OCI-LY1 (cell line): Measurements from ENCODE around the gene ARL16.

Experiments
- H2AFZ ChIP-seq: fragments of 200-600 bp; sonication (generic), shearing (Covaris generic); 2 replicates; pipeline ENCODE4 v1.6.0; 2014; ENCODE audit warnings: antibody characterized with exemption, mild to moderate bottlenecking, low read length
- H3F3A ChIP-seq: fragments of 200-600 bp; sonication (generic), shearing (Covaris generic); 2 replicates; pipeline ENCODE4 v1.6.0; 2014; ENCODE audit warnings: mild to moderate bottlenecking, antibody characterized with exemption, low read length, moderate library complexity; ENCODE audit not compliant: insufficient read depth
- H3K27ac ChIP-seq: fragments of 200-600 bp; sonication (generic); 2 replicates; pipeline ENCODE4 v1.5.1; 2014; ENCODE audit warnings: low read length, mixed run types, mild to moderate bottlenecking, low read depth; ENCODE audit not compliant: poor library complexity, severe bottlenecking
- H3K27me3 ChIP-seq: fragments of 200-600 bp; sonication (generic); 2 replicates; pipeline ENCODE4 v1.6.0; 2014; ENCODE audit warnings: antibody characterized with exemption, mild to moderate bottlenecking, low read length, moderate library complexity; ENCODE audit not compliant: insufficient read depth
- H3K36me3 ChIP-seq: fragments of 200-600 bp; sonication (generic); 2 replicates; pipeline ENCODE4 v1.6.1; 2014; ENCODE audit warnings: mild to moderate bottlenecking, antibody characterized with exemption, low read length, moderate library complexity, mixed read lengths; ENCODE audit not compliant: insufficient read depth
- H3K4me1 ChIP-seq: fragments of 200-600 bp; sonication (generic); 2 replicates; pipeline ENCODE4 v1.5.1; 2014; ENCODE audit warnings: mild to moderate bottlenecking, low read length, moderate library complexity; ENCODE audit not compliant: insufficient read depth, severe bottlenecking
- H3K4me2 ChIP-seq: fragments of 200-600 bp; sonication (generic), shearing (Covaris generic); 2 replicates; pipeline ENCODE4 v1.6.1; 2014; ENCODE audit warnings: low read length
- H3K4me3 ChIP-seq: fragments of 200-600 bp; sonication (generic); 2 replicates; pipeline ENCODE4 v1.5.1; 2014; ENCODE audit warnings: low read length, low read depth, mild to moderate bottlenecking, mixed read lengths; ENCODE audit not compliant: poor library complexity, severe bottlenecking
- H3K79me2 ChIP-seq: fragments of 200-600 bp; shearing (Covaris generic); 2 replicates; pipeline ENCODE4 v1.6.1; 2016; ENCODE audit warnings: mixed run types, low read length, mixed read lengths; ENCODE audit not compliant: insufficient read depth
- H3K9ac ChIP-seq: fragments of 200-600 bp; sonication (generic), shearing (Covaris generic); 2 replicates; pipeline ENCODE4 v1.6.1; 2014; ENCODE audit warnings: mild to moderate bottlenecking, low read length, mixed read lengths
- H3K9me2 ChIP-seq: fragments of 200-600 bp; sonication (generic), shearing (Covaris generic); 2 replicates; pipeline ENCODE4 v1.6.1; 2014; ENCODE audit warnings: low read depth, mild to moderate bottlenecking, low read length, mixed read lengths
- H3K9me3 ChIP-seq: fragments of 200-600 bp; shearing (Covaris generic); 2 replicates; pipeline ENCODE4 v1.6.1; 2014; ENCODE audit warnings: low read length, mixed read lengths
- H4K20me1 ChIP-seq: fragments of 200-600 bp; sonication (generic), shearing (Covaris generic); 2 replicates; pipeline ENCODE4 v1.6.0; 2016; ENCODE audit warnings: mild to moderate bottlenecking, low read length; ENCODE audit not compliant: insufficient read depth
- CTCF ChIP-seq: fragments of 200-600 bp; sonication (generic), shearing (Covaris generic); IDR thresholded peaks from 2 replicates; pipeline ENCODE4 v1.5.1; 2017; ENCODE audit warnings: mild to moderate bottlenecking, antibody characterized with exemption, low read length, moderate library complexity, mixed read lengths
- EZH2 ChIP-seq: fragments of 200-600 bp; sonication (generic), shearing (Covaris generic); IDR thresholded peaks from 2 replicates; pipeline ENCODE4 v1.8.0; 2017; ENCODE audit warnings: borderline replicate concordance, mixed run types, mild to moderate bottlenecking, antibody characterized with exemption, low read length, moderate library complexity, mixed read lengths

ARL16 gene

GRCh38 chr17:81635973-81636504 is 47.6 kb downstream of the ARL16 start:
- no peaks in the 10 kb centered on the region for H3K27me3 ChIP-seq
- peaks cover 47% of the 10 kb centered on the region for H3K79me2 ChIP-seq
- peak overlapping the region; percentile 98 for H3K4me3 ChIP-seq
- no peaks in the 10 kb centered on the region for H3K9me3 ChIP-seq
- no peaks in the 10 kb centered on the region for H4K20me1 ChIP-seq
- peak overlapping the region; percentile 97 for H3K9ac ChIP-seq
- H3K9me2 ChIP-seq: no peaks in the 10 kb centered on the region
- no peak overlapping the region for H2AFZ ChIP-seq
- H3K4me1 ChIP-seq: peaks cover 24% of the 10 kb centered on the region
- peak overlapping the region; percentile 88 for H3K27ac ChIP-seq
- peak overlapping the region; percentile 78 for H3K4me2 ChIP-seq
- TF ChIP-seq EZH2 (no peak), CTCF (no peak)
- H3K36me3 ChIP-seq: peaks cover 25% of the 10 kb centered on the region
- H3F3A ChIP-seq: no peaks in the 10 kb centered on the region

GRCh38 chr17:81635431-81635830 is 48.2 kb downstream of the ARL16 start:
- no peak overlapping the region for H2AFZ ChIP-seq
- H3K9me3 ChIP-seq: no peaks in the 10 kb centered on the region
- H3K9me2 ChIP-seq: no peaks in the 10 kb centered on the region
- H3K4me3 ChIP-seq: peak overlapping the region; percentile 98
- peaks cover 47% of the 10 kb centered on the region for H3K79me2 ChIP-seq
- H3K9ac ChIP-seq: peak overlapping the region; percentile 97
- no peaks in the 10 kb centered on the region for H3K27me3 ChIP-seq
- peak overlapping the region; percentile 88 for H3K27ac ChIP-seq
- peaks cover 29% of the 10 kb centered on the region for H3K36me3 ChIP-seq
- H3K4me2 ChIP-seq: peak overlapping the region; percentile 78
- H3K4me1 ChIP-seq: peaks cover 24% of the 10 kb centered on the region
- no peaks in the 10 kb centered on the region for H3F3A ChIP-seq
- TF ChIP-seq CTCF (no peak), EZH2 (no peak)
- no peaks in the 10 kb centered on the region for H4K20me1 ChIP-seq

- Histone ChIP-seq H3K4me2 (no peak overlapping the region), H3K4me3 (no peak overlapping the region), H3K9ac (no peak overlapping the region), H3K27ac (no peak overlapping the region), H3K9me3 (no peaks in the 10 kb centered on the region), H3K9me2 (no peaks in the 10 kb centered on the region), H4K20me1 (no peaks in the 10 kb centered on the region), H3K36me3 (peaks cover 67% of the 10 kb centered on the region), H3F3A (no peaks in the 10 kb centered on the region), H3K27me3 (no peaks in the 10 kb centered on the region), H3K79me2 (peaks cover 46% of the 10 kb centered on the region), H2AFZ (no peak overlapping the region), H3K4me1 (peaks cover 24% of the 10 kb centered on the region)
- TF ChIP-seq EZH2 (no peak), CTCF (no peak)
These were observed 52.1 kb downstream of the ARL16 start for GRCh38 chr17:81631482-81631881.
